Large intestine (tissue), 3 donors: ENCODE measurements around the gene CTSW. TPM values are rescaled to one million over a fixed set of nuclear protein-coding genes. Genes with fewer than 3 reads are reported as not detected.
"Not testable (repeated sequence)": the region's sequence is repeated elsewhere in the genome, so short reads cannot be mapped to it uniquely, and the experiment has no call there.

Source experiments
- DNase-seq, 2 donors: peaks; one replicate each; pipeline versions ENCODE4 v3.0.0 to v3.0.0-alpha.2; 2013
- H3K27ac ChIP-seq: one replicate; pipeline ENCODE4 v1.5.1; 2013; ENCODE audit warnings: low read length
- H3K27me3 ChIP-seq: 2 replicates; pipeline ENCODE4 v1.6.1; 2013; ENCODE audit warnings: low read length; ENCODE audit not compliant: control insufficient read depth, insufficient read depth
- H3K36me3 ChIP-seq: 2 replicates; pipeline ENCODE4 v1.6.1; 2013; ENCODE audit warnings: low read length; ENCODE audit not compliant: control insufficient read depth, insufficient read depth
- H3K4me1 ChIP-seq: one replicate; pipeline ENCODE4 v1.6.1; 2013; ENCODE audit warnings: low read length; ENCODE audit not compliant: control insufficient read depth, insufficient read depth
- H3K4me3 ChIP-seq: one replicate; pipeline ENCODE4 v1.5.1; 2013; ENCODE audit warnings: low read length
- H3K9me3 ChIP-seq: one replicate; pipeline ENCODE4 v1.6.1; 2013; ENCODE audit warnings: mild to moderate bottlenecking, low read depth, low read length, moderate library complexity; ENCODE audit not compliant: control insufficient read depth
- WGBS: methylation state at CpG from one replicate; pipeline ENCODE4 v1.1.5; 2013; ENCODE audit warnings: low lambda C conversion rate; ENCODE audit not compliant: insufficient coverage; 5-methylcytosine and 5-hydroxymethylcytosine counted together
- polyA plus RNA-seq: library from polyadenylated mRNA; unstranded; fragments of 120-200 nt; gene quantifications from one replicate; pipeline ENCODE4 v1.2.1, GENCODE V29; 2013

Gene CTSW
- polyA plus RNA-seq, 1 donor, result 2.4 TPM

DNA sequence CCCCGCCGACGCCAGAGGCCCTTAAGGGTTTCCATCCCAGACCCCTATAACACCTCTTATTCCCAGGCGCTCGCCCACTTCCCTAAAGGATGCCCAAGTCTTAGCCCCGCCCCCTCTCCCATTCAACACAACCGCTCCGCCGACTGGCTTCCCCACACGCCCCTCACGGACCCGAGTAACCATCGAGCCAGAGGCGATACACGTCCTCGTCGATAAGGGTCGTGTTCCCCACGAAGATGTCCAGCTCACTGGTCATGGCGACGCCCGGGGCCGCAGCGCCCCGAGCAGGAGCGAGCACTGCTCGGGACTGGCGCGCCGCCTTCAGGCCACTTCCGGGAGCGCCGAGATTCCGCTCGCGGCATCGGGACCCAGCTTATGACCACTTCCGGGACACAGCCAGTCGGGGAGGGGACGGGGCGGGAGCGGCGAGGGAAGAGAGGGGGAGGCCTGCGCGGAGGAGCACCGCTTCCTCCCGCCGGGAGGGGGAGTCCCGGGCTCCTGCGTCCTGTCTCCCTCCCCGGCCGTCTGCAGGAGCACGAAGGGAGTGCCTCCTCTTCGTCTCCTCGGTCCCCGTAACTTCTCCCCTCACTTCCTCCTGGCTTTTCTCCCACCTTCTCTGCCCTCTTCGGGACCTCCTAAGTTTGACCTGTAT is 8.7 kb downstream of the CTSW start, which contains the start of gene FIBP:
FIBP (minus strand) TSS at position 309 of the 652 bp plus-strand sequence; CDS start at position 256, 53 bp downstream.
- Histone ChIP-seq H3K4me3 (peak within 1 kb of the TSS; percentile 78), H3K36me3 (peaks cover 29% of the 10 kb centered on the region), H3K27ac (peak within 1 kb of the TSS; percentile 89), H3K4me1 (peaks cover 58% of the 10 kb centered on the region), H3K27me3 (no peaks in the 10 kb centered on the region), H3K9me3 (no peaks in the 10 kb centered on the region)
- no CpG with 5 or more reads among the region's 57 CpGs for WGBS
- peak; percentile 97 to 98 for DNase-seq

DNA sequence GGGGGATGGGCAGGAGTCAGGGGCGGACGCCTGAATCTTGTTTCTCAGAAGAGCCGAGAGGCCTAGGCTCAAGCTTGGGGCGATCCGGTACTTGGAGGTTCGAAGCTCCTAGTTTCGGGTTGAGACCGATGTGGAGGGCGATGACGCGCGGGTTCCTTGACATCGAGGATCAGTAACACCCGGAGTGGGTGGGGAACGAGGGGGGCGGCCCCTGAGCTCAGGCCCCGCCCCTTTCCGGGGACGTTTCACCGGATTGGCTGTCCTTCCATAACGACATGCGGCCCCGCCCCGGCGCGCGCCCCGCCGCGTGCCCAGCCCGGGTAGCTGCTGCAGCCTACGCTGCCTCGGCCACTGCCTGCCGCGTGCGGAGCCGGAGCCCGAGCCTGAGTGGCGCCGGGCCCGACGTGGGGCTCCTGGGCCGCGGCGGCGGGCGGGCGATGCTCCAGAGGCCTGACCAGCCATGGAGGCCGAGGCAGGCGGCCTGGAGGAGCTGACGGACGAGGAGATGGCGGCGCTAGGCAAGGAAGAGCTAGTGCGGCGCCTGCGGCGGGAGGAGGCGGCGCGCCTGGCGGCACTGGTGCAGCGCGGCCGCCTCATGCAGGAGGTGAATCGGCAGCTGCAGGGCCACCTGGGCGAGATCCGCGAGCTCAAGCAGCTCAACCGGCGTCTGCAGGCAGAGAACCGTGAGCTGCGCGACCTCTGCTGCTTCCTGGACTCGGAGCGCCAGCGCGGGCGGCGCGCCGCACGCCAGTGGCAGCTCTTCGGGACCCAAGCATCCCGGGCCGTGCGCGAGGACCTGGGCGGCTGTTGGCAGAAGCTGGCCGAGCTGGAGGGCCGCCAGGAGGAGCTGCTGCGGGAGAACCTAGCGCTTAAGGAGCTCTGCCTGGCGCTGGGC is 10.9 kb downstream of the CTSW start, which contains the start of gene CCDC85B:
CCDC85B (plus strand) TSS at position 350 of the 895 bp plus-strand sequence; CDS start at position 461, 111 bp downstream.
- peaks cover 10% of the 10 kb centered on the region for H3K36me3 ChIP-seq
- H3K4me1 ChIP-seq, result peaks cover 44% of the 10 kb centered on the region
- WGBS, result no CpG with 5 or more reads among the region's 94 CpGs
- DNase-seq, result peak; percentile 97 to 98
- H3K27me3 ChIP-seq, result peaks cover 2% of the 10 kb centered on the region
- peak within 1 kb of the TSS; percentile 35 for H3K27ac ChIP-seq
- H3K9me3 ChIP-seq, result no peaks in the 10 kb centered on the region
- H3K4me3 ChIP-seq, result peak within 1 kb of the TSS; percentile 47

DNA sequence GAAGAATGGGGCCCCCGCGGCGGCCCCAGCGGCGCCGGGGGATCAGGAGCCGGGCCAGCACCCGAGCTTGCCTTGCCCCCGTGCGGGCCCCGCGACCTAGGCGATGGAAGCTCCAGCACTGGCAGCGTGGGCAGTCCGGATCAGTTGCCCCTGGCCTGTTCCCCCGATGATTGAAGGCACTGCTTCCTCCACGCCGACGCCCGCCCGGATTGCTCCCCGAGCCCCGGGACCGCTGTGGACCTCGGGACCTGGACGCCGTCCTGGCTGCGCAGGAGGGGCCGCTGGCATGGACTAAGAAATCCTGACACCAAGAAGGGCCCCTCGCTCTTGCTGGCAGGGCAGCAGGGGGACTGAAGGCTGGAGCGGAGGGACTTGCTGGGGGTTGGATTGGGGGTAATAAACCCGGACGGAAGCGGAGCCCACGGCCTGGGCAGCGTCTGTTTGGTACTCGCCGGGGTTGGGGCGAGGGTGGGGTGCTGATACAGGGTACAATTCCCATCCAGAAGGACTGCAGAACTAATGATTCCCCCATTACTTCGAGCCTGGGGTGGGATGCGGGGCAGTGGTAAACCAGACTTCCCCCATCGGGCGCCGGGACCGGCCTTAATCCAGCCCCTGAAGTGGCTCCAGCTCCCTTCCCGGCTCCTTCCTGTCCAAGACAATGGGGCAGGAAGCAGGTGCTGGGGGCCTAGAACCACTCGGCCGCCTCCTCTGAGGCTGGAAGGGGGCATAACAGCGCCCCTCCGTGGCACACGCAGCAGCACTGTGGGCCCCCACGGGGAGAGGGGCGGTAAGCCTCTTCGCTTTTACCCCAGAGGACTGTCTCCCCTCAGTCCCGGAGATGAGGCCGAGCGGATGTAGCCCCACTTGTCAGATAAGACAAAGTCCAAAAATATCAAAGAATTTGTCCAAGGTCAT is 11.8 kb downstream of the CTSW start:
- peak overlapping the region; percentile 47 for H3K4me3 ChIP-seq
- H3K36me3 ChIP-seq, result peaks cover 3% of the 10 kb centered on the region
- H3K9me3 ChIP-seq, result no peaks in the 10 kb centered on the region
- peaks cover 37% of the 10 kb centered on the region for H3K4me1 ChIP-seq
- peak in 1 of 2 donors; percentile 37 for DNase-seq
- peak overlapping the region; percentile 35 for H3K27ac ChIP-seq
- WGBS, result no CpG with 5 or more reads among the region's 57 CpGs
- H3K27me3 ChIP-seq, result peaks cover 6% of the 10 kb centered on the region

DNA sequence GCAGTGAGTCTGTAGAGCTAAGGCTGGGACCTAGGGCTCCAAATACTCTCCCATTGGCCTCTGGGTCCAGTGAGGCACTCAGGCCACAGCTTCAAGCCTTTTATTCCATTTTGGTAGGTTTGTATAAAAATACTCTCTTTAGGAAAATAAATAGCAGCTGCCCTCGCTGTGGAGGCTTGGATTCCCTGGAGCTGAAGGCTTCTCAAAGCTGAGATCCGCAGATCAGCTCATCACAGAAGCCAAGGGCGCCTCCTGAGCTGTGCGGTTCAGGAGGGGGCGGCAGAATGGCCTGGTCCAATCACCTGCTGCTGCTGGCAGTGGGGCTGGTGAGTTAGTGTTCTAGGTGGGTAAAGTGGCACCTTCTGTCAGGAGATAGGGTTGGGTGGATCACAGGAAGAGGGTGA is 12.5 kb downstream of the CTSW start:
- Histone ChIP-seq H3K4me1 (peaks cover 31% of the 10 kb centered on the region), H3K4me3 (peak overlapping the region; percentile 47), H3K27me3 (peaks cover 13% of the 10 kb centered on the region)
- not testable (repeated sequence) for H3K27ac ChIP-seq, H3K9me3 ChIP-seq, DNase-seq, H3K36me3 ChIP-seq
- no CpG with 5 or more reads among the region's 5 CpGs for WGBS

DNA sequence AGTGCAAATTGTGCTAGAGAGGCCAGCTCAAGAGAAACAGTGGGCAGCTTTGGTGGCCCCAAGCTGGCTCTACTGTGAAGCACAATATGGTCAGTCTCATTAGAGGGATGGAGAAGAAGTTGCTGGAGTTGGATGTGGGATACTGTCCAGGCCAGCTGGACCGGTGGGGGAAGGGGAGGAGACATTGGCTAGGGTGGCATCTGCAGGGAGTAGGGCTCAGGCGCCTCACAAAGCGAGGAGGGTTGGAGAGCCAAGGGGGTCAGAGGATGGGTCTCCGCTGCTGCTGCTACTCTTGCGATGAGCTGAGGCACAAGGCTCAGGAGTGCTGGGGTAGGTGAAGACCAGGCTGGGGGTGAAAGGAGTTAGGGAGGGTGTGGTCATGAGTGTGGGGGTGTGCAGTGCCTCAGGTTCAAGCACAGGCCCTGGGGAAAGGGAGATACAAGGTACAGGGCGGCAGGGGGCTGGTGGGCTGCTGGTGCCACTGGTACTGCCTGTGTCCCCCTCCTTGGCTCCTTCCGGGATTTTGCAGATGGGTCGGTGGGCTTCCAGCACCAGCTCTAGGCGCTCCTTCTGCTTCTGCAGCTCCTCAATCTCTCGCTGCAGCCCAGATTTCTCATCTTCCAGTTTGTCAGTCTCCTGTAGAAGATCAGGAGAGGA is 13.2 kb downstream of the CTSW start:
- no peak for DNase-seq
- H3K36me3 ChIP-seq, result no peaks in the 10 kb centered on the region
- no peaks in the 10 kb centered on the region for H3K9me3 ChIP-seq
- H3K4me1 ChIP-seq, result peaks cover 28% of the 10 kb centered on the region
- no peak overlapping the region for H3K27ac ChIP-seq
- no CpG with 5 or more reads among the region's 10 CpGs for WGBS
- no peak overlapping the region for H3K4me3 ChIP-seq
- peaks cover 19% of the 10 kb centered on the region for H3K27me3 ChIP-seq

DNA sequence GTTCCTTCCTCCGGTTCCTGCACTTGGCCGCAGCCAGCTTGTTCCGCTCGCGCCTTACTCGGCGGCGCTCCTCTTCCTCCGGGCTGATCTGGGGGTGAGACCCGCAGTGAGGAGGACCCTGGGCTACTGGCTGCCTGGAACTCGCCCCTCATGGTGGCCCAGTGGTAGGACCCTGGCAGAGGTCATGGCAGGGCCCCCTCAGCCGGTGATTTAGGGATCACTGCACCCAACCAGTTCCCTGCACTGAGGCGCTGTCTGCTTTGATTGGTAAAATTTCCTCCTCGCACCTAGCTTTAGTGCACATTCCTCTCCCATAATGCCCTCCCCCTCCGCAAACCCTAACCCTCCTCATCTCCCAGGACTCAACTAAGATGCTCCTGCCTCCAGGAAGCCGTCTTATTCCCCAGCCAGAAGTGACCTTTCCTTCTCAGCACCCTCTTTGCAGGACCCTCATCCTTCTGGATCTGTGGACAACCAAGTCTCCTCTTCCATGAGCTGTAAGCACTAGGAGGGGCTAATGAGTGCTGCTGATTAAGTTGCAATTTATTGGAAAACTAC is 14.5 kb downstream of the CTSW start:
- no CpG with 5 or more reads among the region's 16 CpGs for WGBS
- no peak for DNase-seq
- no peak overlapping the region for H3K4me3 ChIP-seq

DNA sequence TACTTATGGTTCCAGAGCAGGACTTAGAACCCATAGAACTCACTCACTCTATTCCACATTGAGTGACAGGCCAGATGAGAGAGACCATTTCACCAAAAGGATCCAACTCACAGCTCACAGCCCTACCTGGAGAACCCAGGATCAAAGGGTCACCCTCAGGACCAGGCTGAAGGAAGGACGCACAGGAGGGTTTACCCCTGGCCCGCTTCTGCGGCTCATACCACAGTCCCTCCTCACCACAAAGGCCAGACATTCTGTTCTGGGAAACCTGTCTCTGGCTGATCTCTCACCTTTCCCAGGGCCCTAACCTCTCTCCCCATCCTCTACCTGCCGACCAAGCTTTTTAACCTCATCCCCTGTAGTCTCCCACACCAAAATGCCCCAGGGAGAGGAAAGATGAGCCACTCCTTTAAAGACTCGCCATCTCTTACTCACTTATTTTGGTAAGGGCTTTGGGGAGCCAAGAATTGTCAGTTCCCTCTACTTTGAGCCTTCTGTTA is 15.9 kb downstream of the CTSW start:
- no CpG with 5 or more reads among the region's 5 CpGs for WGBS
- no peak overlapping the region for H3K27ac ChIP-seq
- H3K4me3 ChIP-seq, result no peak overlapping the region
- peaks cover 21% of the 10 kb centered on the region for H3K4me1 ChIP-seq
- DNase-seq, result no peak
- peaks cover 46% of the 10 kb centered on the region for H3K27me3 ChIP-seq
- no peaks in the 10 kb centered on the region for H3K36me3 ChIP-seq
- H3K9me3 ChIP-seq, result peaks cover 9% of the 10 kb centered on the region

More for the DNA sequence above, 14.5 kb downstream of the CTSW start:
- H3K27ac ChIP-seq, result peak overlapping the region; percentile 17
- peaks cover 32% of the 10 kb centered on the region for H3K27me3 ChIP-seq
- H3K36me3 ChIP-seq, result no peaks in the 10 kb centered on the region
- peaks cover 25% of the 10 kb centered on the region for H3K4me1 ChIP-seq
- H3K9me3 ChIP-seq, result peaks cover 2% of the 10 kb centered on the region

DNA sequence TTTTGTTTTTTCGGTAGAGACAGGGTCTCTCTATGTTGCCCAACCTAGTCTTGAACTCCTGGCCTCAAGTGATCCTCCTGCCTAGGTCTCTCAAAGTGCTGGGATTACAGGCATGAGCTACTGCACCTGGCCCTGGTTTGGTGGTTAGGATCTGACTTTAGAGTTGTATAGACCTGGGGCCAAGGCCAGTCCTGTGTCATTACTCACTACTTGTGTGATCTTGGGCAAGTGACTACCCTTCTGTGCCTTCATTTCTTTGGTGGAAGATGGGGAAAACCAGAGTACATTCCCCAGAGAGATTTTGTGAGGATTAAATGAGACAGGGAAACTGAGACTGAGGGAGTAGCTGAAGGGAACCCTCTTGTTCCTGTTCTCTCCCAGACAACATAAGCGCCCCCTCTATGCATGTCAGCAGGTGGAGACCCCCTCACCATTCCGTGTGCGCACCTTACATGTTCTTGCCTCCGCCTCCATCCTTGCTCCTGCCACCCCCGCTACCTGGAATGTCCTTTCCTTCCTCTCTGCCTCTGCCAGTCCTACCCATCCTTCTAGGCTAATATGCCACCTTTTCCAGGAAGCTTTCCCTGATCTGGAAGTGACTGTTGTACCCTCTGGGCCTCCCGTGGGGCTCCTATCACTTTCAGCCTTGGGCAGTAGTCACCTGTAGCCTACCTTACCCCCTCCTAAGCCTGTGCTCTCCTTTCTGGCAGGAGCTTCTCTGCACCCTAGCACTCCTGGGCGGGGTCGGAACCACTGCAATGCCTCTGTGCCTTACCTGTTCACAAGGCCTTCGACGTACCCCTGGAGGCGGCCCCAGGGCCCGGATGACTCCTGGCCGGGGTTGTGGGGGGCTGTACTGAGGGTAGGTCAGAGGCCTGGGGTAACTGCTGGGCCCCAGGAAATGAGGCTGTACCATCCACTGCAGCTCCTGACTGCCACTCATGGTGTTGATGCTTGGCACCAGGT is 16.7 kb downstream of the CTSW start:
- H3K9me3 ChIP-seq, result peaks cover 9% of the 10 kb centered on the region
- 85% methylated on average over 4 of the region's 14 CpGs for WGBS
- DNase-seq, result no peak
- H3K4me3 ChIP-seq, result no peak overlapping the region
- H3K4me1 ChIP-seq, result peaks cover 18% of the 10 kb centered on the region
- H3K27me3 ChIP-seq, result peaks cover 54% of the 10 kb centered on the region
- no peak overlapping the region for H3K27ac ChIP-seq
- no peaks in the 10 kb centered on the region for H3K36me3 ChIP-seq
